GM20431 (cell line): ENCODE measurements around the gene GFI1B.
"Not testable (repeated sequence)": the region's sequence is repeated elsewhere in the genome, so short reads cannot be mapped to it uniquely, and the experiment has no call there.

ENCODE experiments used
- in situ Hi-C: fragments of 300-500 bp; cut with MseI, MboI; formaldehyde crosslinking; loops from one replicate; pipeline ENCODE4 v1.15.0; 2020; ENCODE audit warnings: low sequenced_read_pairs; ENCODE audit not compliant: unreplicated experiment

The GFI1B gene

GRCh38 chr9:132965478-132965877 is 13.0 kb upstream of the GFI1B start:
- in situ Hi-C loops, result no loop called here

GRCh38 chr9:132967908-132968307 is 10.6 kb upstream of the GFI1B start:
- in situ Hi-C loops, result not testable (repeated sequence)

- in situ Hi-C loops, result no loop called here
These were observed 8.7 kb upstream of the GFI1B start for GRCh38 chr9:132969783-132970182.

- in situ Hi-C loops, result no loop called here
These were observed 8.0 kb upstream of the GFI1B start for GRCh38 chr9:132970324-132971062.

- in situ Hi-C loops, result no loop called here
These were observed 5.3 kb upstream of the GFI1B start for GRCh38 chr9:132973166-132973565.

GRCh38 chr9:132973713-132974112 is 4.8 kb upstream of the GFI1B start:
- in situ Hi-C loops, result no loop called here

GRCh38 chr9:132975961-132976360 is 2.5 kb upstream of the GFI1B start:
- in situ Hi-C loops, result no loop called here

GRCh38 chr9:132976571-132976970 is 1.9 kb upstream of the GFI1B start:
- in situ Hi-C loops, result no loop called here

- in situ Hi-C loops, result no loop called here
These were observed 413 bp upstream of the GFI1B start for GRCh38 chr9:132978112-132978450.

- in situ Hi-C loops, result no loop called here
These were observed 1.7 kb downstream of the GFI1B start for GRCh38 chr9:132980157-132980556.

GRCh38 chr9:132982458-132982857 is 4.0 kb downstream of the GFI1B start:
- in situ Hi-C loops, result no loop called here

- in situ Hi-C loops, result no loop called here
These were observed 5.2 kb downstream of the GFI1B start for GRCh38 chr9:132983491-132984201.

GRCh38 chr9:132984202-132985070 is 5.9 kb downstream of the GFI1B start:
- in situ Hi-C loops, result no loop called here

GRCh38 chr9:132985071-132985350 is 6.5 kb downstream of the GFI1B start:
- in situ Hi-C loops, result no loop called here

- in situ Hi-C loops, result no loop called here
These were observed 7.0 kb downstream of the GFI1B start for GRCh38 chr9:132985489-132985888.

- in situ Hi-C loops, result no loop called here
These were observed 7.6 kb downstream of the GFI1B start for GRCh38 chr9:132986114-132986513.

- in situ Hi-C loops, result no loop called here
These were observed 8.4 kb downstream of the GFI1B start for GRCh38 chr9:132986640-132987620.

GRCh38 chr9:132988244-132989013 is 9.9 kb downstream of the GFI1B start:
- in situ Hi-C loops, result no loop called here

- in situ Hi-C loops, result no loop called here
These were observed 10.5 kb downstream of the GFI1B start for GRCh38 chr9:132989014-132989310.
